Loucy (cell line): ENCODE data around the gene AGBL4.

Experiments
- EZH2phosphoT487 ChIP-seq: fragments of 200-600 bp; IDR thresholded peaks from 2 replicates; pipeline ENCODE4 v1.6.1; 2018; ENCODE audit warnings: antibody characterized with exemption, mild to moderate bottlenecking, moderate library complexity, borderline replicate concordance
- TF ChIP-seq, protein P1 (sequence below): fragments of 200-600 bp; sonication (generic); conservative IDR thresholded peaks from 2 replicates; pipeline ENCODE4 v1.5.1; 2014; ENCODE audit warnings: mild to moderate bottlenecking, antibody characterized with exemption, low read length

GRCh38 chr1:48889082-48889481 is 1134.7 kb downstream of the AGBL4 start:
- TF ChIP-seq, protein P1, sequence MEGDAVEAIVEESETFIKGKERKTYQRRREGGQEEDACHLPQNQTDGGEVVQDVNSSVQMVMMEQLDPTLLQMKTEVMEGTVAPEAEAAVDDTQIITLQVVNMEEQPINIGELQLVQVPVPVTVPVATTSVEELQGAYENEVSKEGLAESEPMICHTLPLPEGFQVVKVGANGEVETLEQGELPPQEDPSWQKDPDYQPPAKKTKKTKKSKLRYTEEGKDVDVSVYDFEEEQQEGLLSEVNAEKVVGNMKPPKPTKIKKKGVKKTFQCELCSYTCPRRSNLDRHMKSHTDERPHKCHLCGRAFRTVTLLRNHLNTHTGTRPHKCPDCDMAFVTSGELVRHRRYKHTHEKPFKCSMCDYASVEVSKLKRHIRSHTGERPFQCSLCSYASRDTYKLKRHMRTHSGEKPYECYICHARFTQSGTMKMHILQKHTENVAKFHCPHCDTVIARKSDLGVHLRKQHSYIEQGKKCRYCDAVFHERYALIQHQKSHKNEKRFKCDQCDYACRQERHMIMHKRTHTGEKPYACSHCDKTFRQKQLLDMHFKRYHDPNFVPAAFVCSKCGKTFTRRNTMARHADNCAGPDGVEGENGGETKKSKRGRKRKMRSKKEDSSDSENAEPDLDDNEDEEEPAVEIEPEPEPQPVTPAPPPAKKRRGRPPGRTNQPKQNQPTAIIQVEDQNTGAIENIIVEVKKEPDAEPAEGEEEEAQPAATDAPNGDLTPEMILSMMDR: no peak
- no peak for TF ChIP-seq EZH2phosphoT487
